Measurements from ENCODE around the gene ACCS. TPM values are rescaled to one million over a fixed set of nuclear protein-coding genes. Genes with fewer than 3 reads are reported as not detected.

ACCS gene
- total RNA-seq, 1 experiment from 2014 or later: 7.5 TPM

- Histone ChIP-seq H3K27me3 (ENCODE audit: insufficient read depth, low read length) (no peaks in the 10 kb centered on the region), H2AFZ (ENCODE audit: low read length) (no peak overlapping the region), H2BK5ac (ENCODE audit: insufficient read length, low read length) (no peak overlapping the region), H3K23ac (ENCODE audit: insufficient read length, low read depth, low read length) (no peak overlapping the region), H3K14ac (ENCODE audit: insufficient read depth, low read length) (no peak overlapping the region), H2BK12ac (ENCODE audit: insufficient read length, low read depth, low read length) (no peak overlapping the region), H4K91ac (ENCODE audit: insufficient read length, low read depth, low read length) (no peak overlapping the region), H3K27ac (ENCODE audit: insufficient read length, low read depth, low read length) (no peak overlapping the region), H3K4ac (ENCODE audit: low read depth, low read length) (no peak overlapping the region), H2BK120ac (ENCODE audit: low read depth, low read length, poor library complexity, severe bottlenecking) (no peak overlapping the region), H3T11ph (ENCODE audit: low read length) (no peak overlapping the region), H2AK5ac (ENCODE audit: insufficient read length, low read length) (no peak overlapping the region), H3K4me1 (ENCODE audit: insufficient read depth, low read length) (no peaks in the 10 kb centered on the region), H4K8ac (replicated peaks; ENCODE audit: insufficient read length, low read depth, low read length) (no peak overlapping the region), H2BK20ac (ENCODE audit: low read depth, low read length, poor library complexity, severe bottlenecking) (no peak overlapping the region), H3K79me1 (ENCODE audit: insufficient read depth, low read depth, low read length, poor library complexity, severe bottlenecking) (no peaks in the 10 kb centered on the region), H3K79me2 (ENCODE audit: insufficient read depth, low read length) (no peaks in the 10 kb centered on the region), H3K23me2 (ENCODE audit: insufficient read length, low read depth, low read length, poor library complexity, severe bottlenecking) (peaks cover 1% of the 10 kb centered on the region), H4K20me1 (ENCODE audit: control insufficient read depth, insufficient read depth, insufficient read length) (no peaks in the 10 kb centered on the region), H3K9me3 (ENCODE audit: control insufficient read depth, low read depth, low read length) (no peaks in the 10 kb centered on the region), H2BK15ac (ENCODE audit: low read depth, low read length) (no peak overlapping the region), H3K18ac (ENCODE audit: insufficient read length, low read depth, low read length) (no peak overlapping the region), H3K56ac (ENCODE audit: insufficient read length, low read depth, low read length) (no peak overlapping the region), H3K4me2 (ENCODE audit: insufficient read depth, insufficient read length, low read length) (no peak overlapping the region), H3K9ac (ENCODE audit: extremely low read depth, insufficient read length, low read length) (no peak overlapping the region), H4K5ac (ENCODE audit: insufficient read length, low read depth, low read length) (no peak overlapping the region)
- H3K4me3 Mint-ChIP-seq: no peak overlapping the region
- peaks cover 4% of the 10 kb centered on the region for H3K27me3 Mint-ChIP-seq (ENCODE audit: low read depth)
- no CpG with 5 or more reads among the region's 1 CpG for WGBS (ENCODE audit: extremely low coverage, insufficient read length, low lambda C conversion rate)
- peaks cover 16 to 20% of the 10 kb centered on the region in 2 experiments for H3K9me3 Mint-ChIP-seq
- no peak overlapping the region for H3K27ac Mint-ChIP-seq
- peaks cover 2 to 15% (median 5%) of the 10 kb centered on the region in 3 experiments; a peak in 5 of 7 replicates for H3K36me3 Mint-ChIP-seq (ENCODE audit: insufficient read depth in 1 of 3, low read depth in 3 of 3)
- TF ChIP-seq CTCF (conservative IDR thresholded peaks at IDR 0.05): no peak
- peaks cover 5 to 6% of the 10 kb centered on the region in 2 experiments; a peak in 2 of 4 replicates for H3K4me1 Mint-ChIP-seq
- no peak for DNase-seq
Observed at GRCh38 chr11:44090539-44090938, 24.5 kb downstream of the ACCS start.

Measured in H9 (cell line).